ENCODE measurements around the gene RASGEF1C.

- no peak for TF ChIP-seq POLR2AphosphoS5 (IDR thresholded peaks at IDR 0.05; ENCODE audit: low read depth, low read length)
- no peak for TF ChIP-seq REST (IDR thresholded peaks at IDR 0.05; ENCODE audit: insufficient read depth in 1 of 2, low read depth in 2 of 2, low read length in 2 of 2)
These were observed 4.2 kb upstream of the RASGEF1C start for GRCh38 chr5:180213256-180213600.

Data from PFSK-1 (cell line).